ENCODE data around the gene ZNF638.

ZNF638 gene

GRCh38 chr2:71479261-71479660 lies 147.7 kb downstream of the ZNF638 start (continued):
- TF ChIP-seq ZNF266 (tag by site-specific recombination; IDR thresholded peaks at IDR 0.05; ENCODE audit: low read depth) (no peak), ZNF777 (tag by site-specific recombination; IDR thresholded peaks at IDR 0.05; ENCODE audit: borderline replicate concordance) (no peak), ZNF155 (tag by site-specific recombination; IDR thresholded peaks at IDR 0.05) (no peak)

GRCh38 chr2:71481111-71481510 lies 149.5 kb downstream of the ZNF638 start:
- Histone ChIP-seq H3K9me3 (ENCODE audit: control insufficient read depth, insufficient read depth, low read depth, low read length) (no peaks in the 10 kb centered on the region), H3K4me3 (ENCODE audit: low read depth, low read length) (no peak overlapping the region), H3K27ac (ENCODE audit: extremely low read depth, low read depth, low read length) (no peak overlapping the region), H3K36me3 (ENCODE audit: control insufficient read depth in 2 of 2, insufficient read depth in 1 of 2, low read length in 2 of 2) (no peaks in the 10 kb centered on the region), H3K4me1 (ENCODE audit: control insufficient read depth, insufficient read depth, low read length) (no peaks in the 10 kb centered on the region)
- CTCF ChIA-PET = interaction anchor here (0.7 to 1.2 kb wide), 3 partner anchors 14 to 29 kb away, joined by 3 to 7 read pairs (median 5); no protein-coding TSS in a partner anchor
- TF ChIP-seq SALL2 (tag by site-specific recombination; IDR thresholded peaks at IDR 0.05; ENCODE audit: borderline replicate concordance) = no peak
- TF ChIP-seq ZNF76 (tag by site-specific recombination; IDR thresholded peaks at IDR 0.05; ENCODE audit: borderline replicate concordance, low read depth) = no peak
- no peak for TF ChIP-seq GLI2 (tag by site-specific recombination; IDR thresholded peaks at IDR 0.05; ENCODE audit: borderline replicate concordance, low read depth)
- no peak for TF ChIP-seq ZNF548 (tag by site-specific recombination; IDR thresholded peaks at IDR 0.05)
- no peak for TF ChIP-seq ZNF777 (tag by site-specific recombination; IDR thresholded peaks at IDR 0.05; ENCODE audit: borderline replicate concordance)
- TF ChIP-seq, protein P1, sequence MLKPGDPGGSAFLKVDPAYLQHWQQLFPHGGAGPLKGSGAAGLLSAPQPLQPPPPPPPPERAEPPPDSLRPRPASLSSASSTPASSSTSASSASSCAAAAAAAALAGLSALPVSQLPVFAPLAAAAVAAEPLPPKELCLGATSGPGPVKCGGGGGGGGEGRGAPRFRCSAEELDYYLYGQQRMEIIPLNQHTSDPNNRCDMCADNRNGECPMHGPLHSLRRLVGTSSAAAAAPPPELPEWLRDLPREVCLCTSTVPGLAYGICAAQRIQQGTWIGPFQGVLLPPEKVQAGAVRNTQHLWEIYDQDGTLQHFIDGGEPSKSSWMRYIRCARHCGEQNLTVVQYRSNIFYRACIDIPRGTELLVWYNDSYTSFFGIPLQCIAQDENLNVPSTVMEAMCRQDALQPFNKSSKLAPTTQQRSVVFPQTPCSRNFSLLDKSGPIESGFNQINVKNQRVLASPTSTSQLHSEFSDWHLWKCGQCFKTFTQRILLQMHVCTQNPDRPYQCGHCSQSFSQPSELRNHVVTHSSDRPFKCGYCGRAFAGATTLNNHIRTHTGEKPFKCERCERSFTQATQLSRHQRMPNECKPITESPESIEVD (tag by site-specific recombination; IDR thresholded peaks at IDR 0.05) = no peak
- no peak for TF ChIP-seq ZNF169 (tag by site-specific recombination; IDR thresholded peaks at IDR 0.05)
- no peak for TF ChIP-seq REPIN1 (tag by site-specific recombination; IDR thresholded peaks at IDR 0.05; ENCODE audit: low read depth)
- TF ChIP-seq, protein P2, sequence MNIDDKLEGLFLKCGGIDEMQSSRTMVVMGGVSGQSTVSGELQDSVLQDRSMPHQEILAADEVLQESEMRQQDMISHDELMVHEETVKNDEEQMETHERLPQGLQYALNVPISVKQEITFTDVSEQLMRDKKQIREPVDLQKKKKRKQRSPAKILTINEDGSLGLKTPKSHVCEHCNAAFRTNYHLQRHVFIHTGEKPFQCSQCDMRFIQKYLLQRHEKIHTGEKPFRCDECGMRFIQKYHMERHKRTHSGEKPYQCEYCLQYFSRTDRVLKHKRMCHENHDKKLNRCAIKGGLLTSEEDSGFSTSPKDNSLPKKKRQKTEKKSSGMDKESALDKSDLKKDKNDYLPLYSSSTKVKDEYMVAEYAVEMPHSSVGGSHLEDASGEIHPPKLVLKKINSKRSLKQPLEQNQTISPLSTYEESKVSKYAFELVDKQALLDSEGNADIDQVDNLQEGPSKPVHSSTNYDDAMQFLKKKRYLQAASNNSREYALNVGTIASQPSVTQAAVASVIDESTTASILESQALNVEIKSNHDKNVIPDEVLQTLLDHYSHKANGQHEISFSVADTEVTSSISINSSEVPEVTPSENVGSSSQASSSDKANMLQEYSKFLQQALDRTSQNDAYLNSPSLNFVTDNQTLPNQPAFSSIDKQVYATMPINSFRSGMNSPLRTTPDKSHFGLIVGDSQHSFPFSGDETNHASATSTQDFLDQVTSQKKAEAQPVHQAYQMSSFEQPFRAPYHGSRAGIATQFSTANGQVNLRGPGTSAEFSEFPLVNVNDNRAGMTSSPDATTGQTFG (tag by site-specific recombination; IDR thresholded peaks at IDR 0.05; ENCODE audit: borderline replicate concordance) = no peak
- no peak for TF ChIP-seq ZNF792 (tag by site-specific recombination; IDR thresholded peaks at IDR 0.05)
- no peak for TF ChIP-seq ZNF747 (tag by site-specific recombination; IDR thresholded peaks at IDR 0.05)
- no peak for TF ChIP-seq ZEB2 (tag by site-specific recombination; IDR thresholded peaks at IDR 0.05)
- TF ChIP-seq ZNF624 (tag by site-specific recombination; IDR thresholded peaks at IDR 0.05) = no peak
- no peak for TF ChIP-seq ZBTB6 (tag by site-specific recombination; IDR thresholded peaks at IDR 0.05)
- no peak for TF ChIP-seq GLI4 (tag by site-specific recombination; IDR thresholded peaks at IDR 0.05)
- TF ChIP-seq, protein P3, sequence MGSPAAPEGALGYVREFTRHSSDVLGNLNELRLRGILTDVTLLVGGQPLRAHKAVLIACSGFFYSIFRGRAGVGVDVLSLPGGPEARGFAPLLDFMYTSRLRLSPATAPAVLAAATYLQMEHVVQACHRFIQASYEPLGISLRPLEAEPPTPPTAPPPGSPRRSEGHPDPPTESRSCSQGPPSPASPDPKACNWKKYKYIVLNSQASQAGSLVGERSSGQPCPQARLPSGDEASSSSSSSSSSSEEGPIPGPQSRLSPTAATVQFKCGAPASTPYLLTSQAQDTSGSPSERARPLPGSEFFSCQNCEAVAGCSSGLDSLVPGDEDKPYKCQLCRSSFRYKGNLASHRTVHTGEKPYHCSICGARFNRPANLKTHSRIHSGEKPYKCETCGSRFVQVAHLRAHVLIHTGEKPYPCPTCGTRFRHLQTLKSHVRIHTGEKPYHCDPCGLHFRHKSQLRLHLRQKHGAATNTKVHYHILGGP (tag by site-specific recombination; IDR thresholded peaks at IDR 0.05) = no peak
- no peak for TF ChIP-seq ZFP69B (tag by site-specific recombination; IDR thresholded peaks at IDR 0.05)
- POLR2A ChIA-PET = interaction anchor here (0.6 kb wide), 3 partner anchors 48 to 698 kb away, joined by 3 to 5 read pairs (median 3); no protein-coding TSS in a partner anchor
